Kidney epithelial cell (primary cell): ENCODE data around the gene EMP2. TPM values are rescaled to one million over a fixed set of nuclear protein-coding genes. Genes with fewer than 3 reads are reported as not detected.

ENCODE experiments used
- DNase-seq: peaks from one replicate; pipeline ENCODE4 v3.0.0-alpha.2; 2010; ENCODE audit warnings: low read depth
- H3K27me3 ChIP-seq: 2 replicates; pipeline ENCODE4 v1.6.0; 2011; ENCODE audit warnings: low read length; ENCODE audit not compliant: control insufficient read depth, insufficient read depth
- H3K36me3 ChIP-seq: 2 replicates; pipeline ENCODE4 v1.5.1; 2011; ENCODE audit warnings: low read length; ENCODE audit not compliant: control insufficient read depth, insufficient read depth
- H3K4me3 ChIP-seq: 2 replicates; pipeline ENCODE4 v1.5.1; 2011; ENCODE audit warnings: low read depth, mild to moderate bottlenecking, control low read depth, low read length
- total RNA-seq: library from RNA; depleted of rRNA; stranded (reverse); fragments of >200 nt; gene quantifications from 2 replicates; pipeline ENCODE4 v1.2.3, GENCODE V29; 2015
- TF ChIP-seq, protein P1 (sequence below): IDR thresholded peaks from 2 replicates; pipeline ENCODE4 v1.5.1; 2011; ENCODE audit warnings: mild to moderate bottlenecking, moderate library complexity, low read length, control low read depth, inconsistent platforms; ENCODE audit not compliant: insufficient read depth, poor library complexity, severe bottlenecking

The EMP2 gene
- total RNA-seq, 1 donor from 2014 or later: 1.4 TPM

DNA sequence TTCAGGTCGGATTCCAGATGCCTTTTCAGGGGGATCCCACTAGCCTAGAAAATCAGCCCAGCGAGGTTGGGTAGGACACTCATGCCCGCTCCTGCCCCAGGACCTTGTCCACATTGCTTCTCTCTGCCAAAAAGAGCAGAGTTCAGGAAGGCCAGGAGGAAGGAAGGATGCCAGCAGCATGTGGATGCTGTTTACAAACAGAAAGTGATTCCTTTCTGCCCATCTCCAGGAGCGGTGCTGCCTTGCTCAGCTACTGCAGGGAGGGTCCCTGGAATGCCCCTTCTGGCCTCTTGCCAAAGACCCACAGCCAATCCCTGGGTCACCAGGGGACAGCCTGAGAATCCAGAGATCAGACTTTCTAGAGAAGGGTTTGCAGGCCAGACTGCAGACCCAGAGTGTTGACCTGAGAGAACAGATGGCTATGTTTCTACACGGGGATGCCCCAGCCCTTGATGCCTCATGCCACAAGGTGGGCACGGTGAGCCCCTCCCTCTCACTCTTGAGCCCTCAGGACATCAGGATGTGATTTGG is 32.3 kb upstream of the EMP2 start:
- no peaks in the 10 kb centered on the region for H3K36me3 ChIP-seq
- H3K4me3 ChIP-seq: no peak overlapping the region
- H3K27me3 ChIP-seq: no peaks in the 10 kb centered on the region
- DNase-seq: no peak
- TF ChIP-seq, protein P1, sequence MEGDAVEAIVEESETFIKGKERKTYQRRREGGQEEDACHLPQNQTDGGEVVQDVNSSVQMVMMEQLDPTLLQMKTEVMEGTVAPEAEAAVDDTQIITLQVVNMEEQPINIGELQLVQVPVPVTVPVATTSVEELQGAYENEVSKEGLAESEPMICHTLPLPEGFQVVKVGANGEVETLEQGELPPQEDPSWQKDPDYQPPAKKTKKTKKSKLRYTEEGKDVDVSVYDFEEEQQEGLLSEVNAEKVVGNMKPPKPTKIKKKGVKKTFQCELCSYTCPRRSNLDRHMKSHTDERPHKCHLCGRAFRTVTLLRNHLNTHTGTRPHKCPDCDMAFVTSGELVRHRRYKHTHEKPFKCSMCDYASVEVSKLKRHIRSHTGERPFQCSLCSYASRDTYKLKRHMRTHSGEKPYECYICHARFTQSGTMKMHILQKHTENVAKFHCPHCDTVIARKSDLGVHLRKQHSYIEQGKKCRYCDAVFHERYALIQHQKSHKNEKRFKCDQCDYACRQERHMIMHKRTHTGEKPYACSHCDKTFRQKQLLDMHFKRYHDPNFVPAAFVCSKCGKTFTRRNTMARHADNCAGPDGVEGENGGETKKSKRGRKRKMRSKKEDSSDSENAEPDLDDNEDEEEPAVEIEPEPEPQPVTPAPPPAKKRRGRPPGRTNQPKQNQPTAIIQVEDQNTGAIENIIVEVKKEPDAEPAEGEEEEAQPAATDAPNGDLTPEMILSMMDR: no peak

DNA sequence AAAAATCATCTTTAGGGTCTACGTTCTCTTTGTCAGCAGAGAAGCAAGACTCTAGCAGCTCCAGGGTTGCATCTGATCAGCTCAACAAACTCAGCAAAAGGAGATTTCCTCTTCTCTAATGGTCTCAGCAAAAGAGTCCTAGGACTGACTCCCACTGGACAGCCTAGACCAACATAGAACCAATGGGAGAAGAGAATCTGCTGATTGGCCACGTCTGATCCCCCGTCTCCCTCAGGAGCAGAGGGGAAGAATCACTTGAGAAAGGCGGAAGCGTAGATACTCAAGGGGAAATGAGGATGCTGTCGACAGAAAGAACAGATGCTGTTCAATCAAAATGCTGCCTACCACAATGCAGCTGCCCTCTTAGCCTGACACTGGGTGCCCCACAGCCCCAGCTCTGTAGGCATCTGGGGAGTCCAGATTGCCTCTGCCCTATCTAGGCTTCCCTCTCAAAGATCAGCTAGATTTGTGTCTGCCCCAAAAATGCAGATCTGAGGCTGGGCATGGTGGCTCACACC is 31.5 kb upstream of the EMP2 start:
- no peak for DNase-seq
- Histone ChIP-seq H3K4me3 (no peak overlapping the region), H3K36me3 (no peaks in the 10 kb centered on the region), H3K27me3 (no peaks in the 10 kb centered on the region)
- TF ChIP-seq, protein P1: no peak

DNA sequence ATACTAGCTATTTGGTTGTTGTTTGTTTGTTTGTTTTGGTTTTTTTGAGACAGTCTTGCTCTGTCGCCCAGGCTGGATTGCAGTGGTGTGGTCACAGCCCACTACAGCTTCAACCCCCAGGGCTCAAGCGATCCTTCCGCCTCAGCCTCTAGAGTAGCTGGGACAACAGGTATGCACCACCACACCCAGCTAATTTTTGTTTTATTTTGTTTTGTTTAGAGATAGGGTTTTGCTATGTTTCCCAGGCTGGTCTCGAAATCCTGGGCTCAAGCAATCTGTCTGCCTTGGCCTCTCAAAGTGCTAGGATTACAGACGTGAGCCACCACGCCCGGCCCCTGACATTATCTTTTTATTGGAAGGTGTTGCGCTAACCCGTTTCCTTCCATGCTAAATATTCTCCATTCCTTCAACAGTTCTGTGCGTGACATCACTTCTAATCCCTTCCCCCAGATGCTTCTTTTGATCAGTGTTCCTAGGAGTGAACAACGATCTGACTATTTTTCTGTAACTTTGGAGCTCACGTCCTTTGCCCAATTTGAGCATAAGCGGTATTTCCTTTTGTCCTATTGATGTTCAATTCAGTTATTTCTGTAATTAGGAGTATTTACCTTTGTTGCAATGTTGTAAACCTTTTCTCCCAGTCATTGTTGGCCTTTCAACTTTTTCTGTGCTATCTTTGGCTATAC is 30.2 kb upstream of the EMP2 start:
- no peaks in the 10 kb centered on the region for H3K36me3 ChIP-seq
- TF ChIP-seq, protein P1: no peak
- no peak overlapping the region for H3K4me3 ChIP-seq
- no peaks in the 10 kb centered on the region for H3K27me3 ChIP-seq
- no peak for DNase-seq

DNA sequence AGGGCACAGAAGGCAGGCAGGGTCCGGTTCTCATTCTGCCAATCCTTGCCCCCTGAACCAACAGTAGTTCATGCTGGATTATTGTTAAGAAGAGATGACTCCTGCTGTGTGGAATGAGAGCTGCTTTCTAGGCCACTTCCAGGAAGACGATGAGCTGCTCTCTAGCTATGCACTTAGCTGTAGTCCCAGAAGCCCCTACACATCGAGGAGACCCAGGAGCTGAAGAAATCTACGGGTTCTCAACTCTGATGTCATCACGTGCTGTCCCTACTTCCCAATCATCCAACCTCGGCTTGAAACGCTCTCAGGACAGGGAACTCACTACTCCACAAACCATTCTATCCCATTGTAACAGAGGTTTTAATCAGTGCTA is 29.0 kb upstream of the EMP2 start:
- H3K36me3 ChIP-seq: no peaks in the 10 kb centered on the region
- no peak overlapping the region for H3K4me3 ChIP-seq
- TF ChIP-seq, protein P1: no peak
- DNase-seq: no peak
- no peaks in the 10 kb centered on the region for H3K27me3 ChIP-seq

DNA sequence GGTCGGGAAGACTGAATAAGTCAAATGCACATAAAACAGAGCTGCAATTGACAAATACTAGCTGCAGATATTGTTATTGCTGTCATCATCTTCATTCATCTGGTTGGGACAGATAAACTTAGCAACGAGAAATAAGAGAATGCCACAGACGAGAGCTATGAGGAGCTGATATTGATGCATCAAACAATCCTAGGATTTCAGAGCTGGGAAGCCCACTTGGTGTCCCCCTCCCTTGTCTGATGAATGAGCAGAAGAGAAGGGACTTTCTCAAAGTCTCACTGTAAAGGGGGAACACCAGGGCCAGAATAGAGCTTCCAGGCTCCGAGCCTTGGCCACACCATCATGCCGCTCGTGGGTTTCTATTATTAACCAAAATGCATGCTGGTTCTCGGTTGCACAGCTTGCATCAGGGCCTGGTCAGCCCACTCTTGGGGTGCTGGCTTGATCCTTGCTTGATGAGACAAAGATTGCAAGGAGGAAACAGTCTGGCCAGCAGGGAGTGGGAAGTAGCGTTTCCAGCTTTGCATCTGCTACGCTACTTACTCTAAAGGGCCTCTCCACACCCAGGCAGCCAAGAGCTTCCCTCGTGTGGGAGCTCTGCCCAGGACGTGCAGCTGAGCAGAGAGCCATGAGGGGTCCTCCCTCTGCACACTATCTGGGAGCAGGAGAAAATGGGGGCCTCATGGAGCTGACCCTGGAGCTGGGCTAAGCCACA is 28.4 kb upstream of the EMP2 start:
- TF ChIP-seq, protein P1: no peak
- no peak overlapping the region for H3K4me3 ChIP-seq
- no peaks in the 10 kb centered on the region for H3K27me3 ChIP-seq
- no peak for DNase-seq
- no peaks in the 10 kb centered on the region for H3K36me3 ChIP-seq
